A375 (cell line): ENCODE results near the gene C6orf132. TPM values are rescaled to one million over a fixed set of nuclear protein-coding genes. Genes with fewer than 3 reads are reported as not detected.

Experiments used
- total RNA-seq: library from RNA; depleted of rRNA; stranded (reverse); fragments of >200 nt; shearing (Covaris generic); gene quantifications from 2 replicates; pipeline ENCODE4 v1.2.3, GENCODE V29; 2014; rRNA removed

The C6orf132 gene, protein sequence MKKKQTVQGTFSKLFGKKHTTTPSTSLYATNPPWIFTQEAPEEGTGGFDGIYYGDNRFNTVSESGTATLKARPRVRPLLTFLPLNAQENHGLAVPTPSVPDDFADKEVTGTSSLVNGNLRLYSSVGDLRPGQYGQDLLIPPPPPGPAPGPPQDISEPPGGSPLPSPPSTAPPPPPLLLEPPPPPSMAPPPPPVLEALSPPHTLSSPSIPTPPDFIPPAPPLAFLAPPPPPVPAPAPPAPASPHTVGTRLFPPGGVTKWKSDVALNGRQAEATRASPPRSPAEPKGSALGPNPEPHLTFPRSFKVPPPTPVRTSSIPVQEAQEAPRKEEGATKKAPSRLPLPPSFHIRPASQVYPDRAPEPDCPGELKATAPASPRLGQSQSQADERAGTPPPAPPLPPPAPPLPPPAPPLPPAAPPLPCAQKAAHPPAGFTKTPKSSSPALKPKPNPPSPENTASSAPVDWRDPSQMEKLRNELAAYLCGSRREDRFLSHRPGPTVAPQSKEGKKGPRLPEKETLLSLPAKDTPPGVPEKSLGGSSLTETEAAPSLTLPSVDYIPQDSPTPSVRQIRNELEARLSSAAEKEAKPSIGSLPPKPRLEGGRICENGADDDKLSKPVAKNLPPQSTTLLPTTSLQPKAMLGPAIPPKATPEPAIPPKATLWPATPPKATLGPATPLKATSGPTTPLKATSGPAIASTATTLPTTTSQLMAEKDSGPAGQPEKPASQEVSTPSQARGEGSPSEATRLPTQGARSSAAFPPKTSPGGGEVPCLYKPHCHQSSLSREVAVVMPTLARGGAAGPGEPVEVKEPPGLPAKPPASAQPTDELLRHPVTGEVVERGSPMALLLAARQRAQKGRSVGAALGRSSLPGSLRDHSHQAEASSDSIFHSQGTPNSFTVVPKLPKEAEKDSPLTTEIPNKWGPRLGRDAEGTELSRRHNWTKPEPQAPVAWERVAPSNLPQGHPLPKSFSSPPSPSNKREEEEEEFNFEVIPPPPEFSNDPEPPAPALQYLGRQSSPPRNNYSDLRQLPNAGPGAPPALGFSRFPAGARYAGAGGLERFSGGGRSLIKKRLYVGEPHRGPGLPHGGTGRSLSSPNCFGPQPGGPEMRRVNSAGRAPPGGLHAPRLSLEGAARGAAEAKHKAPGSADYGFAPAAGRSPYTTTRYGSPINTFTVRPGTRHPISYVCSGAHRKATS
- total RNA-seq = not detected in 2 replicates

DNA sequence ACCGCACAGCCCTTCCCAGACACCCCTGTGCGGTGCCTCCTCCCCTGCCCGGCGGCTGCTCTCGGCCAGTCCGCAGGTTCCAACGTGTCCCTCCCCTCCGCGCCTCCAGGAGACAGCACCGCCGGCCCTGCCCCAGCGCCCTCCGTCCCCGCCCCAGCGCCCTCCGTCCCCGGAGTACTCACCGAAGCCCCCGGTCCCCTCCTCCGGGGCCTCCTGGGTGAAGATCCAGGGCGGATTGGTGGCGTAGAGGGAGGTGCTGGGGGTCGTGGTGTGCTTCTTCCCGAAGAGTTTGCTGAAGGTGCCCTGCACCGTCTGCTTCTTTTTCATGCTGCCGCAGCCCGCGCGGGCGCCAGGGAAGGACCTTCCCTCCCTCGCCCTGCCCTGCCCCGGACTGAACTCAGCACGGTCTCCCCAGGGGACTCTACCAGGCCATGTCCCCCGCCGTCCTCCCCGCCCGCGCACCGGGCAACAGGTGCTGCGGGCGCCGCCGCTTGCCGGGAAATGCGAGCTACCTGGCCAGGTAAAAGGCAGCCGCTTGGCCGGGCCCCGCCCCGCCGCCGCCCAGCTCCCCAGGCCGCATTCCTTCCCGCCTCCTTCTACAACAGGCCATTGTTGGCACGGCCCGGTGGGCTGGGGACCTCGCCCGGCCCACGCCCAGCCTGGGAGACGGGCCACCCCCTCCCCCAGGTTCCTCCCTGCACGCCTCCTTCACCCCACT is at the start of gene C6orf132:
C6orf132 (minus strand) TSS at position 503 of the 718 bp plus-strand sequence; CDS start at position 327, 176 bp downstream.

GRCh38 chr6:42173101-42173500 is 30.7 kb upstream of the C6orf132 start, which contains the start of gene GUCA1A:
GUCA1A (plus strand) TSS chr6:42173364; CDS start chr6:42173614, 250 bp downstream.

Other genes with a start within 250 kb of the C6orf132 start
- 1.2 and 1.8 TPM in 2 replicates for gene USP49, start 247.2 kb downstream of the C6orf132 start, total RNA-seq
- gene MED20, start 221.5 kb downstream of the C6orf132 start, total RNA-seq = 13.8 and 16.7 TPM in 2 replicates
- 39.5 and 45.9 TPM in 2 replicates for gene BYSL, start 221.1 kb downstream of the C6orf132 start, total RNA-seq
- gene CCND3, start 200.8 kb downstream of the C6orf132 start, total RNA-seq = 21.5 and 28.5 TPM in 2 replicates
- gene TAF8, start 92.1 kb downstream of the C6orf132 start, total RNA-seq = 20.0 and 31.9 TPM in 2 replicates
- not detected in 2 replicates for gene GUCA1A, start 30.7 kb upstream of the C6orf132 start, total RNA-seq
- gene GUCA1B, start 52.3 kb upstream of the C6orf132 start, total RNA-seq = not detected in 2 replicates
- gene MRPS10, start 75.2 kb upstream of the C6orf132 start, total RNA-seq = 33.8 and 34.8 TPM in 2 replicates